Measurements from ENCODE around the gene OR5D14.

Gene OR5D14

DNA sequence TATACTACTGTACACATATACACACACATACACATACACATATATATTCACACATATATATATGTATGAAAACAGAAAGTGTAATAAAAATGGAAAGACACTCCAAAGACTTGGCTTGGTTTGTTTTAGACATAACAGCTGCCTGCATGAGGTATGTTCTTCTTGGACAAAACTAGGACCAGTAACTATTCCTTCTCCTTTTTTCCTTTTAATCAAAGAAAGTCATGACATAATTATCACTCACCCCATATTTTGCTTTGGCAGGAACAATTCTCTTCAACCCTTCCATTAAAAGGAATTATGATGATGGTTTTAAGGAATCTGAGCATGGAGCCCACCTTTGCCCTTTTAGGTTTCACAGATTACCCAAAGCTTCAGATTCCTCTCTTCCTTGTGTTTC lies at the start of gene OR5D14:
OR5D14 (plus strand) TSS at position 301 of the 400 bp plus-strand sequence; CDS start at position 301, 0 bp downstream.
- no peak for DNase-seq (ENCODE audit: low read depth, low spot score)

- no peak for DNase-seq (ENCODE audit: low read depth, low spot score)
Observed at GRCh38 chr11:55773138-55773537, 22.2 kb upstream of the OR5D14 start, which contains the start of gene OR5D13. OR5D13 (plus strand) TSS chr11:55773438; CDS start chr11:55773438, 0 bp downstream.

DNA sequence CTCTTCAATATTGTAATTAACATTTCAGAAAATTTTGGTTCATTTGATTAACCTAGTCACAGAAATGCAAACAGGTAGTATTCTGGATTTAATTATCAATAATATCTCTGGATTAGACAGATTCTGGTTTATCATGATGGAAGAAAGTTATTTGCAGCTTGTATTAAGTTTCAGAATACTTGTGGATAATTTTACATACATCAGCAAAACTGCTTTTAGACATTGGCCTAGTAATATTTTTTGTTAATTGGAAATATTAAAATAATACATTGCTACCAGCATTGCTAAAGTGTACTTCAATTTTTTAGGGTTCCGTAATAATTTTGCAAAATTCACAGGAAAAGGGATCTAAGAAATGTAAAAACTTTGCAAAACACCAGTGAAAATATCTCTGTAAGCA lies 3.8 kb upstream of the OR5D14 start:
- DNase-seq (ENCODE audit: low read depth, low spot score) = no peak

- no peak for DNase-seq (ENCODE audit: low read depth, low spot score)
Observed at GRCh38 chr11:55793321-55793720, 2.0 kb upstream of the OR5D14 start.

- DNase-seq (ENCODE audit: low read depth, low spot score) = no peak
Observed at GRCh38 chr11:55806248-55806647, 10.9 kb downstream of the OR5D14 start.

DNA sequence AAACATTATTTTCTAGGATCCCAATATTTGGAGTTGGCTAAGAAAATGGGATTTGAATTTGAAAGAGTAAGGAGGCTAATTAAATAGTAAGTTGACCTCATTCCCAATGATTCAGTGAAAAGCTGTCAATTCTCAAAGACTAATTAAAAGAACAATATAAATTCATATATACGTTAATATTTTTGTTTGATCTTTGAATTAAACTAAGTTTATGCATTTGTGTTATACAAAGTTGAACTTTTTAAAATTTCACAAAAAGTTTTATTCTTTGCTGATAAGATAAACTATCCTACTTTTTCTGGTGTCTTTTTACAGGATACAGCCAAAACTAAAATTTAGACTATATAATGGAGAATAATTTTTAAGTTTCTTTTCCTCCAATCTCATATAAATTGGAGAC lies 15.7 kb downstream of the OR5D14 start, which contains the start of gene OR5L1:
OR5L1 (plus strand) TSS at position 301 of the 400 bp plus-strand sequence. CDS start 100 bp downstream, outside the sequence.
- no peak for DNase-seq (ENCODE audit: low read depth, low spot score)

- no peak for DNase-seq (ENCODE audit: low read depth, low spot score)
Observed at GRCh38 chr11:55819330-55819729, 24.0 kb downstream of the OR5D14 start, which contains the start of gene OR5D18. OR5D18 (plus strand) TSS chr11:55819630; CDS start chr11:55819630, 0 bp downstream.

DNA sequence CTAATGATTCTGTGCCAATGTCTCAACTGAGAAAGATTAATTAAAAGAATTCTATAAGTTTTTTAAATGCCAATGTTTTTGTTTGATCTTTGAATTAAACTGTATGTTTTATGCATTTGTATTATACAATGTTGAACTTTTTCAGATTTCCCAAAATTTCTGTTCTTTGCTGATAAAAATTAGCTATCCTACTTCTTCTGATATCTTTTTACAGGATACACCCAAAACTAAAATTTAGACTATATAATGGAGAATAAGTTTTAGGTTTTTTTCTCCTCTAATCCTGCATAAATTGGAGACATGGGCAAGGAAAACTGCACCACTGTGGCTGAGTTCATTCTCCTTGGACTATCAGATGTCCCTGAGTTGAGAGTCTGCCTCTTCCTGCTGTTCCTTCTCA lies 31.6 kb downstream of the OR5D14 start, which contains the start of gene OR5L2:
OR5L2 (plus strand) TSS at position 301 of the 400 bp plus-strand sequence; CDS start at position 301, 0 bp downstream.
- no peak for DNase-seq (ENCODE audit: low read depth, low spot score)

- no peak for DNase-seq (ENCODE audit: low read depth, low spot score)
Observed at GRCh38 chr11:55838452-55838851, 43.1 kb downstream of the OR5D14 start, which contains the start of gene OR5D16. OR5D16 (plus strand) TSS chr11:55838752; CDS start chr11:55838752, 0 bp downstream.

Measured in activated CD4-positive, CD25-positive, alpha-beta regulatory T cell treated with anti-CD3 and anti-CD28 coated beads, Interleukin-2, amount 50 U/mL, for 16 hours (primary cell).